HG03575 (cell line): Measurements from ENCODE around the gene XPNPEP2.

Source experiments
- ATAC-seq: cut with Tn5 transposase; IDR thresholded peaks from one replicate; pipeline ENCODE4 v1.9.1; 2021; ENCODE audit not compliant: unreplicated experiment, insufficient number of reproducible peaks, low FRiP score; ENCODE audit errors: extremely low read depth

The XPNPEP2 gene

DNA sequence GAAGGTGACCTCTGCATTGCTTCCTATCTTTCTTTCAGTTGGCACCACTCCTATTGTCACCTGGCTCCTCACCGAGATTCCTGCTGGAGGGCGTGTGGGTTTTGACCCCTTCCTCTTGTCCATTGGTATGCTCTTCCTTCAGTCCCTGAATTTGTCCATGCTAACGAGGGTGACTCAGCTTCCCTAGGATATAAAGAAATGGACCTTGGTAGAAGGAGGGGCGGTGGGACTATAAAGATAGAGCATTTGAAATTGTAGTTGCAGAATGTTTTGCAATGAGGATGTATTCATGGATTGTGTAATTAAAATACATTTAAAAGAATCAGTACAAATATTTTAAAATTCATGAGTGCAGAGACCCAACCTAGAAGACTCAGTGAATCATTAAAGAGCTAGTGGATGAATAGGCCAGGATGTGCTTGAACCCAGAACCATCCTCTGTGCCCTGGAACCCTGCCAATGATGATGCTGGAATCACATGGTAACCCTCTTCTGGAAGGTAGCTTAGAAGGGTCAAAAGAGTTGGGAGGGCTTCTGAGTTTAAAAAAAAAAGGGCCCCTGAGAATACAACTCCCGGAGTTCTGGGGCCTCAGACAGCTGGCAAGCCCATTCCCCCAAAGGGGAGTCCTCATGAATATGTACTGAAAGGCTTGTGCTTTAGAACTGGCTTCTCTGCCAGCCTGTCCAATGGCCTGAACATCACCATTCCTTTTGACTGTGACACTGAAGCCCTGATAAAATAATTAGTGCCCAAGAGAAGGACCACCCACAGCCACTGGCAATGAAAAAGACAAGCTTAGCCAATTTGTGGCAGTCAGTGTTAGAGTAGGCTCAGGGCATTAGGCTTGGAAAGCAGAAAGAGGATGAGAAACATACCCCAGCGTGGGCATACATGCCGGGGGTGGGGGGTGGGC, 8.0 kb downstream of the XPNPEP2 start:
- ATAC-seq, result no peak

DNA sequence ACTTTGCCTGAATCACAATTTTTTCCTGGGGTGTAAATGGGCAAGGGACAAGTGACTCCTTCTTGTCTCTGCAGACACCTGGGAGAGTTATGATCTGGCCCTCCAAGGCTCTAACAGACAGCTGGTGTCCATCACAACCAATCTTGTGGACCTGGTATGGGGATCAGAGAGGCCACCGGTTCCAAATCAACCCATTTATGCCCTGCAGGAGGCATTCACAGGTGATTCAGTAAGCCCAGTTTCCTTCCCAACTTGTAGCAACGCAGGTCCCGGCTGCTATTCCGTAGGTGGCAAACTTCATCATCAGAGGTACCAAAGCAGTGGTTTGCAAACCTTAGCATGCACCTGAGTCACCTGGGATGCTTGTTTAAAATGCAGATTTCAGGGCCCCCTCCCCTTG, 8.8 kb downstream of the XPNPEP2 start:
- ATAC-seq, result no peak

GRCh38 chrX:129748305-129748704, 9.5 kb downstream of the XPNPEP2 start:
- no peak for ATAC-seq

DNA sequence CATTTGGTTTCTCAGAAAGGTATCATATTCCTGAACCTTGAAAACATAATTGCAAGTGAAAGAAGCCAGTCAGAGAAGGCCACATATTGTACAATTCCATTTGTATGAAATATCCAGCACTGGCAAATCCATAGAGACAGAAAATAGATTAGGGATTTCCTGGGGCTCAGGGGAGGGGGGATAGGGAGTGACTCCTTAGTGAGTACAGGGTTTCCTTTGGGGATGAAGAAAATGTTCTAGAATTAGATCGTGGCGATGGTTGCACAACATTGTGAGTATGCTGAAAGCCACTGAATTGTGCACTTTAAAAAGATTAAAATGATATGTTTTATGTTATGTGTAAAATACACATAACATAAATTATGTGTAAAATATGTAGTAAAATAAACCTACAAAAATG, 10.3 kb downstream of the XPNPEP2 start:
- no peak for ATAC-seq

- ATAC-seq, result no peak
Measured at GRCh38 chrX:129750971-129751370, 12.2 kb downstream of the XPNPEP2 start.

GRCh38 chrX:129754056-129755024, 15.6 kb downstream of the XPNPEP2 start:
- no peak for ATAC-seq

DNA sequence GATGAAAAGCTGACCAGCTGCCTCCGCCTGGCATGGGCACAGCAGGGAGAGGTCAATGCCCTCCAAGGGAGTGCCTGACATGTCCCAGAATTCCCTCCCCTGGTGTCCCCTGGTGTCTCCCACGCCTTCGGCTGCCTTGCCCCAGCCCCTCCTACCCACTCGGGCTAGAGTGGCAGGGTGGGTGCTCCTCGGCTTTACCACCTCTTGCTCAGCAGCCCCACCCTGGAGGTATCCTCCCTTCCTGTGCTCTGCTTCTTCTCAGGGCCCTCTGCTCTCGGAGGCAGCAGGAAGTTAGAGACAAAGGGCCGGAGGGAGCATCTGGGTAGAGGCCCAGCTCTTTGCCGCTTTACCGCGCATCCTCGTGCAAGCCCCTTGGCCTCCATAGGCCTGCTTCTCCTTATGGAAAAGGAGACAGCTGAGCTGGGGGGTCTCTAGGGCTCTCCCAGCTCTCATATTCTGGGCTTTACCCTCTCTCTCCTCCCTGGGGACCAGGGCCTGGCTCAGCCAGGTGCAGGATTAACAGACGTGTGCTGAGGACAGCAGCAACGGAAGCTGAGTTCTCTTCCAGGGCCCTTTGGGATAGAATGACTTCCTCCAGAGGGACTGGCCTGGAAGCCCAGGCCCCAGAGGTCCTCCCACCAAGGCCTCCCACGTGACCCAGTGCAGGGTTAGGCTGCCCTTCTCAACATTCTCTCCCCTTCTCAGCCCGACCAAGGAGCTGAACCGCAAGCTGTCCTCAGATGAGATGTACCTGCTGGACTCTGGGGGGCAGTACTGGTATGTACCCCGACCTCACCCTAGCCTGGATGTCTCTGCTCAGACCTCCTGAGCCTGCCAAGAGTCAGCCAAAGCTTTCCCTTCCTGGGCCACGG, 17.2 kb downstream of the XPNPEP2 start:
- no peak for ATAC-seq

DNA sequence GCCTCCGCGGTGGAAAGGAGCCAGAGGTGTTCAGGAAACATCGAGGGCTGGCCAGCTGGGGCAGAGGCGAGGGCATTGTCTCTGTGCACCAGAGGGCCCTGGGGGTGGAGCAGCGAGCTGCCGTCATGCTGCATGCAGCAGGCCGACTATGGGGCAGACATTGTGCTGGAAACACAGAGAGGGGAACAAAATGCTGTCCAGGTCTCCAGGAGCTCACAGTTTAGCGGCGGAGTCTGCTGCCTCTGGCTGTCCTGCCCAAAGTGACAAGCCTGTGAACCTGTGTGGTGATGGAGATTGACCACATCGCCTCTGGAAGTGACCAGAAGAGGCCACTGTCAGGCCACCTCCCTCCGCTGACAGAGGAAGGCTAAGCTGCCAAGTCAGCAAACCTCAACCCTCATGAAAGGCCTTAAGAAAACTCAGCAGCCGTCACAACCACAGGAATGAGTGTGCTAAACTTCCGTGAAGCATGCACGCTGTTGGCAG, 20.8 kb downstream of the XPNPEP2 start:
- no peak for ATAC-seq

GRCh38 chrX:129760155-129760554, 21.4 kb downstream of the XPNPEP2 start:
- no peak for ATAC-seq

GRCh38 chrX:129760981-129761380, 22.2 kb downstream of the XPNPEP2 start:
- no peak for ATAC-seq

GRCh38 chrX:129761596-129761995, 22.8 kb downstream of the XPNPEP2 start:
- ATAC-seq, result no peak

DNA sequence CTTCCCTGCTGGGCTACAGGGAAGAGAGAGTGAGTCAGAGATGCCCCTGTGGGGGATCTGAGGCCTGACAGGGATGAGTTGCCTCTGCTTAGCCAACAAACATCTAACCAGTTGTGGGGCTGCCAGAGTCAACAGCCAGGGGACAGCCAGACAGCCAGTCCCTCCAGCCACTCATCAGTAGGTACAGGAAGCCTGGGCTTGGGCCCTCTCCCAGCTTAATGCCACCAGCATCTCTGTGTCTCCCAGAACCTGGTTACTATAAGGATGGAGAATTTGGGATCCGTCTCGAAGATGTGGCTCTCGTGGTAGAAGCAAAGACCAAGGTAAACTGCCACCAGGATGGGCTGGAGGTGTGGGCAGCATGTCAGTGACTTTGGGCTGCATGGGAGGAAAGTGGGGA, 23.7 kb downstream of the XPNPEP2 start:
- no peak for ATAC-seq

DNA sequence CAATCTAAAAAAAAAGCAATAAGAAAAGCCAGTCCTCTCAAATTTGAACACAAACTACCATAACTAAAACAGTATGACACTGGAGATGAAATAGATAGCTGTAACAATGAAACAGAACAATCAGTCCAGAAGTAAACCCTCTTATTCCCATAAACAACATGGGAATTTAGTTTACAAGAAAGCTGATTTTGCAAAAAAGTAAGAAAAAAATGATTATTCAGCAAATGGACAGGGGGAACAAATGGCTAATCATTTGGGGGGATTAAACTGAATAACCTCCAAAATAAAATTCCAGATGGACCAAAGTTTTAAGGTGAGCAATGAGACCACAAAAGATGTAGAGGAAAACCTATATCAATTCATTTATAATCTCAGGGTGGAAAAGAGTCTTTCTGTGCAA, 24.9 kb downstream of the XPNPEP2 start:
- no peak for ATAC-seq

- ATAC-seq, result no peak
Measured at GRCh38 chrX:129768186-129768585, 29.4 kb downstream of the XPNPEP2 start.

DNA sequence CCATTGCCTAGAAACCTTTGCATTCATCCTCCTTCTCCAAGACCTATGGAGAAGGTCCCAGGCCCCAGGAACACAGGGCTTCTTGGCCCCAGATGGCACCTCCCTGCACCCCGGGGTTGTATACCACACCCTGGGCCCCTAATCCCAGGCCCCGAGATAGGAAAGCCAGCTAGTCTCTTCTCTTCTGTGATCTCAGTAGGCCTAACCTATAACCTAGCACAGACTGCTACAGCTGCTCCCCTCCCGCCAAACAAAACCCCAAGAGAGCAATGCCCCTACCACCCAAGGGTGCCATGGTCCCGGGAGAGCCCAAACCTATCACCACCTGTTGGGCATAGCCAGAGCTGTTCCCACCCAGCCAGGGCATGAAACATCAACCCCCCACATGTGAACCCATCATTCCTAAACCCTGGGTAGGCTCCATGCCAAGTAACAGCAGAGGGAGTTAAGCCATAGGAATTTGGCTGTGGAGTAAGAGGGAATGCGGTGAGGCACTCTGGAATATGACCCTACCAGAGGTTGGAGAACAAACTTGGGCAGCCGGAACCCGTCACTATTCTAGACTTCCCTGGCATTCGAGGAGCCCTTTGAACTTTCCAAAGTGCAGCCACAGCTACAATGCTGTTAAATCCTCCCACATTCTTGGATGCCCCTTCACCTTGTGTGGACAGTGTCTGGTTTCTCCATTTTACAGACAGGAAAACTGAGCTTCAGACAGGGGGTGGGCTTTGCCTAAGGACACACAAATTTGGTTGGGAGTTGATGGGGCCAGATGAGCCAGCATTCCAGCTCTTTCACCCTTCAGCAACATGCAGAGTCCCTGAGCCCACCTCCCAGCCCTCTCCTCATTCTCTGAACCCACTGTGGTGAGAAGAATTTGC, 30.0 kb downstream of the XPNPEP2 start:
- no peak for ATAC-seq

GRCh38 chrX:129769467-129770154, 30.8 kb downstream of the XPNPEP2 start:
- ATAC-seq, result no peak

DNA sequence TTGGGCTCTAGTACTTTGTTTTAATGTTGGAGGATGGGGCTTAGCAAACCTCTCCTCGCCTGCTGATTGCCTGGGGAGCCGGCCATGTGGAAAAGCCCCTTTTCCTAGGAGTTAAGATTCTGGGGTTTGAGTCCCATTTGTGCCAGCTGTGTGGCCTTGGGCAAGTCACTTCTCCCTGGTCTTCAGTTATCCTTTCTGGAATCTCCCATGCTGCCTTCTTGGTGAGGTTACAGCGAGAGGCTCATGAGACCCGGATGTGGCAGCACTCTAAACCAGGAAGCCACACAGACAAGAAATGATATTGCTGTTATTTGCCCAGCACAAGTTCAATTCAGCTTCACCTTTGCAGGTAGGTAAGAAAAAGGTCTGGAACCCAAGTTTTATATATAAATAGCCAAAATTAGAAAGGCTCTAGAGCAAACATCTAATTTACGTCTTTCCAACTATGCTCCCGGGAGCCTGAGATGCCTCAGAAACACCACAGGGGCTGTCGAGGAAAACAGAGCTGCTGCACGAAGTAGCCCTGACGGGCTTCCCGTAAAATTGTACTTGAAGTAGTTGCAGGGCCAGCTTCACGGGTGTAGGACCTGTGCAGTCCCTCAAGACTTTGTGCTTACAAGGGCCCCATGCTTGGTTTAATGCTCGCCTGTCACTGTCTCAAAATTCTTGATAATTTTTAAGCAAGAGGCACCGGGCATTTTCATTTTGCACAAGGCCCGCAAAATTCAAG, 32.7 kb downstream of the XPNPEP2 start:
- no peak for ATAC-seq
